Endothelial cell (in vitro differentiated cells): ENCODE measurements around the gene PNPLA5. TPM values are rescaled to one million over a fixed set of nuclear protein-coding genes. Genes with fewer than 3 reads are reported as not detected.

Experiments
- DNase-seq: peaks from one replicate; pipeline ENCODE4 v3.0.0; 2021; ENCODE audit warnings: low spot score
- H3K27ac Mint-ChIP-seq: one replicate; pipeline ENCODE4 v1.8.0; 2021; ENCODE audit warnings: mixed read lengths, inconsistent platforms; ENCODE audit not compliant: unreplicated experiment
- H3K27me3 Mint-ChIP-seq: one replicate; pipeline ENCODE4 v1.8.0; 2021; ENCODE audit warnings: mild to moderate bottlenecking, moderate library complexity, mixed read lengths, inconsistent platforms; ENCODE audit not compliant: unreplicated experiment
- H3K36me3 Mint-ChIP-seq: one replicate; pipeline ENCODE4 v1.8.0; 2021; ENCODE audit warnings: mild to moderate bottlenecking, low read depth, mixed read lengths, inconsistent platforms; ENCODE audit not compliant: unreplicated experiment
- H3K4me1 Mint-ChIP-seq: one replicate; pipeline ENCODE4 v1.8.0; 2021; ENCODE audit warnings: mild to moderate bottlenecking, mixed read lengths, inconsistent platforms; ENCODE audit not compliant: unreplicated experiment
- H3K4me3 Mint-ChIP-seq: one replicate; pipeline ENCODE4 v1.8.0; 2021; ENCODE audit warnings: mild to moderate bottlenecking, mixed read lengths, inconsistent platforms; ENCODE audit not compliant: unreplicated experiment
- H3K9me3 Mint-ChIP-seq: one replicate; pipeline ENCODE4 v1.8.0; 2021; ENCODE audit warnings: mixed read lengths, inconsistent platforms; ENCODE audit not compliant: unreplicated experiment
- CTCF ChIP-seq: fragments of 200-600 bp; sonication (generic); IDR thresholded peaks from one replicate; pipeline ENCODE4 v1.5.0; 2021; ENCODE audit warnings: antibody characterized with exemption; ENCODE audit not compliant: unreplicated experiment
- total RNA-seq: library from RNA; stranded (reverse); fragmentation: NEBNext Ultra II Directional; extraction: Animal tissue kit (Norgen Biotek cat#: 25700); gene quantifications from one replicate; pipeline ENCODE4 v1.2.1, GENCODE V29; 2021; ENCODE audit not compliant: unreplicated experiment

Gene PNPLA5
- total RNA-seq, 1 donor from 2014 or later, result not detected

GRCh38 chr22:43845981-43846380 is 45.8 kb downstream of the PNPLA5 start:
- peaks cover 54% of the 10 kb centered on the region for H3K4me1 Mint-ChIP-seq
- peak overlapping the region; percentile 85 for H3K27ac Mint-ChIP-seq
- peak overlapping the region; percentile 24 for H3K4me3 Mint-ChIP-seq
- no peaks in the 10 kb centered on the region for H3K9me3 Mint-ChIP-seq
- peaks cover 9% of the 10 kb centered on the region for H3K27me3 Mint-ChIP-seq
- H3K36me3 Mint-ChIP-seq, result peaks cover 6% of the 10 kb centered on the region
- TF ChIP-seq CTCF, result no peak
- no peak for DNase-seq

- Mint-ChIP-seq H3K4me1 (peaks cover 43% of the 10 kb centered on the region), H3K9me3 (no peaks in the 10 kb centered on the region), H3K27me3 (peaks cover 9% of the 10 kb centered on the region), H3K36me3 (peaks cover 6% of the 10 kb centered on the region), H3K4me3 (no peak overlapping the region), H3K27ac (no peak overlapping the region)
- TF ChIP-seq CTCF, result no peak
- DNase-seq, result no peak
These were observed 47.0 kb downstream of the PNPLA5 start for GRCh38 chr22:43844560-43845545.

- no peak overlapping the region for H3K4me3 Mint-ChIP-seq
- DNase-seq, result no peak
- H3K9me3 Mint-ChIP-seq, result no peaks in the 10 kb centered on the region
- no peak overlapping the region for H3K27ac Mint-ChIP-seq
- H3K36me3 Mint-ChIP-seq, result peaks cover 6% of the 10 kb centered on the region
- H3K4me1 Mint-ChIP-seq, result peaks cover 39% of the 10 kb centered on the region
- no peak for TF ChIP-seq CTCF
- H3K27me3 Mint-ChIP-seq, result peaks cover 7% of the 10 kb centered on the region
These were observed 47.9 kb downstream of the PNPLA5 start for GRCh38 chr22:43843783-43844530.

GRCh38 chr22:43841742-43842141 is 50.1 kb downstream of the PNPLA5 start:
- H3K27me3 Mint-ChIP-seq, result peaks cover 4% of the 10 kb centered on the region
- no peaks in the 10 kb centered on the region for H3K9me3 Mint-ChIP-seq
- H3K36me3 Mint-ChIP-seq, result peaks cover 14% of the 10 kb centered on the region
- DNase-seq, result no peak
- peaks cover 31% of the 10 kb centered on the region for H3K4me1 Mint-ChIP-seq
- no peak overlapping the region for H3K4me3 Mint-ChIP-seq
- H3K27ac Mint-ChIP-seq, result no peak overlapping the region
- no peak for TF ChIP-seq CTCF
